CD14-positive monocyte (primary cell): ENCODE measurements around the gene KRTAP4-16. TPM values are rescaled to one million over a fixed set of nuclear protein-coding genes. Genes with fewer than 3 reads are reported as not detected.
"Not testable (repeated sequence)": the region's sequence is repeated elsewhere in the genome, so short reads cannot be mapped to it uniquely, and the experiment has no call there.

Experiments
- DNase-seq, 3 donors: peaks; one replicate each; pipeline ENCODE4 v3.0.0-alpha.2; 2011 to 2022
- H2AFZ ChIP-seq: 2 replicates; pipeline ENCODE4 v1.6.0; 2012; ENCODE audit warnings: mild to moderate bottlenecking, low read depth, low read length, inconsistent platforms; ENCODE audit not compliant: insufficient read depth, poor library complexity, severe bottlenecking
- H3K27ac ChIP-seq, 2 donors: 1 replicate in 1 of 2; 2 replicates in 1 of 2; pipeline ENCODE4 v1.5.1; 2012 to 2013; ENCODE audit warnings: low read length in 2 of 2, control low read depth in 1 of 2, inconsistent platforms in 1 of 2, low read depth in 1 of 2, mild to moderate bottlenecking in 1 of 2
- H3K27me3 ChIP-seq, 2 donors: one replicate each; pipeline versions ENCODE4 v1.6.0 to v1.6.1; 2011 to 2013; ENCODE audit warnings: low read length in 2 of 2; ENCODE audit not compliant: control insufficient read depth in 2 of 2, insufficient read depth in 2 of 2
- H3K36me3 ChIP-seq, 2 donors: replicated peaks in 1 of 2; 1 replicate in 1 of 2; 2 replicates in 1 of 2; pipeline versions ENCODE4 v1.5.1 to v1.6.1; 2012 to 2013; ENCODE audit warnings: low read length in 2 of 2, control low read depth in 1 of 2, inconsistent platforms in 1 of 2, mild to moderate bottlenecking in 1 of 2; ENCODE audit not compliant: insufficient read depth in 2 of 2, control insufficient read depth in 1 of 2
- H3K4me1 ChIP-seq, 2 donors: 1 replicate in 1 of 2; 2 replicates in 1 of 2; pipeline versions ENCODE4 v1.5.1 to v1.6.1; 2012 to 2013; ENCODE audit warnings: low read length in 2 of 2, control low read depth in 1 of 2, inconsistent platforms in 1 of 2, mild to moderate bottlenecking in 1 of 2, moderate library complexity in 1 of 2; ENCODE audit not compliant: insufficient read depth in 2 of 2, control insufficient read depth in 1 of 2
- H3K4me2 ChIP-seq: replicated peaks from 2 replicates; pipeline ENCODE3; 2012; ENCODE audit warnings: low read length, moderate library complexity, mild to moderate bottlenecking; ENCODE audit not compliant: poor library complexity, severe bottlenecking; ENCODE audit errors: extremely low read depth
- H3K4me3 ChIP-seq, 3 experiments: fragments of 200-600 bp in 1 of 3; sonication (generic) in 1 of 3; replicated peaks in 1 of 3; 1 replicate in 2 of 3; 2 replicates in 1 of 3; pipeline ENCODE4 v1.5.1; 2011 to 2013; ENCODE audit warnings: low read length in 3 of 3, mild to moderate bottlenecking in 3 of 3, control low read depth in 2 of 3, low read depth in 2 of 3, inconsistent platforms in 1 of 3, moderate library complexity in 1 of 3
- H3K79me2 ChIP-seq: 2 replicates; pipeline ENCODE4 v1.6.0; 2012; ENCODE audit warnings: mild to moderate bottlenecking, control low read depth, inconsistent platforms, low read length, moderate library complexity; ENCODE audit not compliant: insufficient read depth
- H3K9ac ChIP-seq: 2 replicates; pipeline ENCODE4 v1.6.0; 2017; ENCODE audit warnings: low read length, mild to moderate bottlenecking; ENCODE audit not compliant: insufficient read depth, poor library complexity, severe bottlenecking
- H3K9me3 ChIP-seq, 2 donors: replicated peaks in 1 of 2; 1 replicate in 1 of 2; 2 replicates in 1 of 2; pipeline versions ENCODE4 v1.5.1 to v1.6.1; 2012 to 2013; ENCODE audit warnings: low read length in 2 of 2, control low read depth in 1 of 2; ENCODE audit not compliant: control insufficient read depth in 1 of 2, insufficient read depth in 1 of 2
- H4K20me1 ChIP-seq: 2 replicates; pipeline ENCODE4 v1.6.0; 2012; ENCODE audit warnings: mild to moderate bottlenecking, low read length, control low read depth, moderate library complexity; ENCODE audit not compliant: insufficient read depth
- H3K27ac Mint-ChIP-seq, 7 donors: one replicate each; pipeline ENCODE4 v1.8.0; 2020; ENCODE audit warnings: mild to moderate bottlenecking in 7 of 7, mixed read lengths in 7 of 7, moderate library complexity in 6 of 7, inconsistent platforms in 2 of 7
- H3K27me3 Mint-ChIP-seq, 3 donors: one replicate each; pipeline ENCODE4 v1.8.0; 2021 to 2022; ENCODE audit warnings: low read depth in 3 of 3, mild to moderate bottlenecking in 3 of 3, mixed read lengths in 3 of 3, moderate library complexity in 3 of 3, inconsistent platforms in 1 of 3
- H3K36me3 Mint-ChIP-seq, 2 donors: one replicate each; pipeline ENCODE4 v1.8.0; 2020; ENCODE audit warnings: mixed read lengths in 2 of 2, inconsistent platforms in 1 of 2, mild to moderate bottlenecking in 1 of 2
- H3K4me1 Mint-ChIP-seq: one replicate; pipeline ENCODE4 v1.8.0; 2020; ENCODE audit warnings: mild to moderate bottlenecking, mixed read lengths
- H3K4me3 Mint-ChIP-seq, 2 donors: one replicate each; pipeline ENCODE4 v1.8.0; 2020; ENCODE audit warnings: mild to moderate bottlenecking in 2 of 2, mixed read lengths in 2 of 2, moderate library complexity in 1 of 2
- H3K9me3 Mint-ChIP-seq, 7 donors: one replicate each; pipeline ENCODE4 v1.8.0; 2020 to 2022; ENCODE audit warnings: mixed read lengths in 7 of 7, mild to moderate bottlenecking in 6 of 7, moderate library complexity in 6 of 7, inconsistent platforms in 2 of 7
- CTCF ChIP-seq: fragments of 200-600 bp; IDR thresholded peaks from one replicate; pipeline ENCODE4 v1.8.0; 2022; ENCODE audit warnings: antibody characterized with exemption, mild to moderate bottlenecking
- whole genome bisulfite sequencing: methylation state at CpG from one replicate; pipeline ENCODE4 v1.1.5; 2013; ENCODE audit warnings: missing lambda C conversion rate; ENCODE audit not compliant: insufficient coverage; 5-methylcytosine and 5-hydroxymethylcytosine counted together
- intact Hi-C, 2 donors: fragments of 100-400 bp; cut with micrococcal nuclease; formaldehyde crosslinking; loops; one replicate each; pipeline versions ENCODE4 v1.15.0 to v1.15.1; 2023
- polyA plus RNA-seq, 3 donors: library from polyadenylated mRNA; depleted of rRNA in 1 of 3; unstranded in 2 of 3; stranded (reverse) in 1 of 3; fragments of 300-500 nt in 2 of 3; fragments of >200 nt in 1 of 3; fragmentation: Illumina TruSeq in 2 of 3; gene quantifications; 1 replicate in 2 of 3; 2 replicates in 1 of 3; pipeline ENCODE4 v1.2.3, GENCODE V29; 2012 to 2021

Gene KRTAP4-16
- polyA plus RNA-seq, 3 donors: not detected

- H3K27me3 ChIP-seq: no peaks in the 10 kb centered on the region
- WGBS: no CpG with 5 or more reads among the region's 2 CpGs
- H3K4me3 ChIP-seq: no peak overlapping the region
- Mint-ChIP-seq H3K4me3 (no peak overlapping the region), H3K36me3 (no peaks in the 10 kb centered on the region), H3K9me3 (peaks cover 0 to 8% (median 0%) of the 10 kb centered on the region in 7 donors), H3K27ac (no peak overlapping the region), H3K27me3 (peaks cover 0 to 2% (median 0%) of the 10 kb centered on the region in 3 donors), H3K4me1 (peaks cover 8% of the 10 kb centered on the region)
- H3K9ac ChIP-seq: no peak overlapping the region
- H3K9me3 ChIP-seq: no peaks in the 10 kb centered on the region
- no peak for TF ChIP-seq CTCF
- no peak overlapping the region for H3K4me2 ChIP-seq
- no peak overlapping the region for H3K27ac ChIP-seq
- no peak for DNase-seq
- no peaks in the 10 kb centered on the region for H3K36me3 ChIP-seq
- no peak overlapping the region for H2AFZ ChIP-seq
- no peaks in the 10 kb centered on the region for H3K79me2 ChIP-seq
- intact Hi-C loops: no loop called here
- no peaks in the 10 kb centered on the region for H4K20me1 ChIP-seq
- H3K4me1 ChIP-seq: peaks cover 7% of the 10 kb centered on the region in 2 donors
These were observed 23.1 kb upstream of the KRTAP4-16 start for GRCh38 chr17:41125064-41125463.

- H2AFZ ChIP-seq, H3K4me2 ChIP-seq, H4K20me1 ChIP-seq, H3K79me2 ChIP-seq, H3K27ac ChIP-seq, intact Hi-C loops, H3K27me3 ChIP-seq, H3K36me3 ChIP-seq, H3K27ac Mint-ChIP-seq, H3K36me3 Mint-ChIP-seq, DNase-seq, H3K27me3 Mint-ChIP-seq, H3K9me3 ChIP-seq, H3K4me3 Mint-ChIP-seq, H3K9ac ChIP-seq, H3K9me3 Mint-ChIP-seq, H3K4me3 ChIP-seq: not testable (repeated sequence)
- peaks cover 12% of the 10 kb centered on the region for H3K4me1 Mint-ChIP-seq
- peaks cover 10 to 11% of the 10 kb centered on the region in 2 donors for H3K4me1 ChIP-seq
- WGBS: 92% methylated on average over 2 of the region's 3 CpGs
These were observed 22.0 kb upstream of the KRTAP4-16 start, which contains the start of gene KRTAP4-12 for GRCh38 chr17:41123991-41124371. KRTAP4-12 (minus strand) TSS chr17:41124182; CDS start chr17:41124122, 60 bp downstream.

DNA sequence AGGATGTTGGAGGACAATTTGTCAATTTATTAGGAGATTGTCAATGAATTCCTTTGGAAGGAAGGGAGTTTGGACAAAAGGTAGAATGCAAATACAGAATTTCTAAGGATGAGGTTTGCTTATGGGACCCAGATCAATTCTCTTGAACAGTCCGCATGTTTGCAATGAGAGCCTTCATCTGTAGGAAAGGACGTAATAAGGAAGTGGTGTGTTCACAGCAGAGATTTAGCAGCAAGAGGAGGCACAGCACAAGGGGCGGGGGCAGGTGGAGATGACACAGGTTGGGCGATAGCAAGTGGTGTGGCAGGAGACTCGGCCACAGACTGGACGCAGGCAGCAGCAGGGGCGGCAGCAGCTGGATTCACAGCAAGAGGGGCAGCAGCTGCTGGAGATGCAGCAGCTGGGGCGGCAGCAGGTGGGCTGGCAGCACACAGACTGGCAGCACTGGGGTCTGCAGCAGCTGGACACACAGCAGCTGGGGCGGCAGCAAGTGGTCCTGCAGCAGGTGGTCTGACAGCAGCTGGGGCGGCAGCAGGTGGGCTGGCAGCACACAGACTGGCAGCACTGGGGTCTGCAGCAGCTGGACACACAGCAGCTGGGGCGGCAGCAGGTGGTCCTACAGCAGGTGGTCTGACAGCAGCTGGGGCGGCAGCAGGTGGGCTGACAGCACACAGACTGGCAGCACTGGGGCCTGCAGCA is 21.4 kb upstream of the KRTAP4-16 start:
- H3K27ac ChIP-seq, H3K36me3 ChIP-seq, H3K9me3 Mint-ChIP-seq, H3K9ac ChIP-seq, H3K4me3 ChIP-seq, H3K4me3 Mint-ChIP-seq, H3K36me3 Mint-ChIP-seq, H4K20me1 ChIP-seq, H2AFZ ChIP-seq, DNase-seq, intact Hi-C loops, H3K27ac Mint-ChIP-seq, H3K9me3 ChIP-seq, H3K27me3 ChIP-seq, H3K27me3 Mint-ChIP-seq, H3K79me2 ChIP-seq, H3K4me2 ChIP-seq: not testable (repeated sequence)
- peaks cover 10 to 11% of the 10 kb centered on the region in 2 donors for H3K4me1 ChIP-seq
- 92% methylated on average over 12 of the region's 12 CpGs for WGBS
- peaks cover 14% of the 10 kb centered on the region for H3K4me1 Mint-ChIP-seq
